GM19455 (cell line): ENCODE data around the gene PKNOX2.

Source experiments
- ATAC-seq: cut with Tn5 transposase; IDR thresholded peaks from one replicate; pipeline ENCODE4 v1.9.1; 2021; ENCODE audit not compliant: unreplicated experiment

PKNOX2 gene

DNA sequence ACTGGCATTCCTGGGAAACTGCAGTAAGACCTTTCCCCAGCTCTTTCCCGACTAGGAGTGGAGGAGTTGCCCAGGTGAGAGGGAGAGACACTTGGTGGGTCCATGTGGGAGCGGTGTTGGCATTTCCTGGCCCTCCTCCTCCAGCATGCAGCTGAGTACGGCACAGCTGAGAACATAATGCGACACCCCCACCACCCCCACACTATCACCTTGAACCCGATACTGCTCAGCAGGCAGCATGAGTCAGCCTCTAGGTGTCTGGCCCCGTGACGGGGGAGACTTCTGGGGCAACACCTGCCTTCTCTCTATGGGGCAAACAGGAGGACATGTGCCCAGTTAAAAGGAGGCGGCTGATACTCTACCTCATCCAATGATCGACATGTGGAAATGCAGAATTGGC lies 64.4 kb downstream of the PKNOX2 start:
- ATAC-seq: no peak

DNA sequence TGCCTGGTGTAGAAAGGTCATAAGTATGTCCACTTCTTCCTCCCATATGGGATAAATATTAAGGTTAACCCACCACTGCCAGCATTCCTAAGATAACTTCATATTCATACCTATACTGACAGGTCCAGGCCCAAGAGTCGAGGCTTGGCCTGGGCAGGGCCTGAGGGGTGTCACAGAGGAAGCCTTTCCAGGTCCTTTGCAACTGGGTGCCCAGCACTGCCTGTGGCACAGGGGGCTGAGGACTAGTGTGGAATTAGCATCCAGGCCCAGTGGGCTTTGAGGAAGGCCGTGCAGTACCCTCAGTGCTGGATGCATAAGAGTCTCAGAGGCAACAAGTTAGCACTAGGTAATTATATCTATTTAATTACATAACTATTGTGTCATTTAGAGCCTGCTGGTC lies 65.4 kb downstream of the PKNOX2 start:
- ATAC-seq: no peak

GRCh38 chr11:125233116-125233515 lies 68.6 kb downstream of the PKNOX2 start:
- no peak for ATAC-seq

- no peak for ATAC-seq
Observed at GRCh38 chr11:125233736-125234275, 69.3 kb downstream of the PKNOX2 start.

GRCh38 chr11:125235071-125235471 lies 70.5 kb downstream of the PKNOX2 start:
- ATAC-seq: no peak

DNA sequence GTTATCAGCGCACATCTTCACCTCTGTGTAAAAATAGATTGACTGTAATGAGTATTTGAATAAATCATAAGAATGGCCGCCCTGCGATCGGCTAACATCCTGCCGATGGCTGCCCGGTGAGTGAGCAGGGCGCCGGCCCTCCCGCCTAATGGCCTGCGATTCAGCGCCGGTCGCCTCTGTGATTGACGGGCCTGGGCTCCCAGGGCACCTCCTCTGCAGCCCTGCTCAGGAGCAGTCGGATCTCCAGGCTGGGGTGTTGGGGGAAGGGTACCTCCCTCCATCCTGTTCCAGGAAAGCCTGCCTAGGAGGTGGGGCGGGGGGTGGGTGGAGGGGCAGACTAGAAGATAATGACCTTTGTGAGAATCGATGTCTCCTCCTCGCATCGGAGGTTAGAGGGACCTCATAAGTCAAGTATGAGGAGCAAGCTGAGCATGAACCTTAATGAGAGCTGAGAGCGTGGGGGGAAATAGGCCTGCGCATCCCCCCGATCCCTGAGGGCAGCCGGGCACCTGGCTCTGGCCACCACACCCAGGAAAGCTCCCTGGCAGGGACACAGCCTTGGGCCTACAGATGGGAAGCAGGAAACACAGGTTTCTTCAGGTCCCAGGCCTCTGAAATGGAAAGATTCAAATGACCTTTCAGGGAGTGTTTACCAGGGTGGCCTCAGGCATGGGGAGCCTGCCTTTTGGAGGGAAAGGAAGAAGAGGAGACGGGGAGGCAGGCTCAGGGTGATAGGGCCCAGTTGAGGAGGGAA lies 71.7 kb downstream of the PKNOX2 start:
- ATAC-seq: no peak

GRCh38 chr11:125239585-125240560 lies 75.3 kb downstream of the PKNOX2 start:
- no peak for ATAC-seq

GRCh38 chr11:125241104-125241503 lies 76.6 kb downstream of the PKNOX2 start:
- no peak for ATAC-seq

- no peak for ATAC-seq
Observed at GRCh38 chr11:125242141-125242775, 77.7 kb downstream of the PKNOX2 start.

GRCh38 chr11:125244166-125244565 lies 79.6 kb downstream of the PKNOX2 start:
- ATAC-seq: no peak

DNA sequence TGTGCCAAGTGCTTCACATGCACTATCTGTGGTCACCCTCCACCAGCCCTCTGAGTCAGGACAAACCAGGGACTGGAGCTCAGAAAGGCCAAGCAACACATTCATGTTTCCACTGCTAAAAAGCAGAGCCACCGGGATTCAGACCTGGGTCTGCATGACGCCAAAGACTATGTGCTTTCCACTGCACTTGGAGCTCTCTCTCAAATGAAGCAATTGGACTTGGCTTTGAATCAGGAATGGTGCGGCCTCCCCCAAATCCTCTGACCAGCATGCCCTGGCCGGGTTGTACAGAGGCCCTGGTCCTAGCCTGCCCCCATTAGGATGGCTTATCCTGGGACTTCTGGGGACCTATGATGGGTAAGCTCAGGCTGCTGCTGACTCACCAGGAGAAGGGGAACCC lies 80.7 kb downstream of the PKNOX2 start:
- no peak for ATAC-seq

DNA sequence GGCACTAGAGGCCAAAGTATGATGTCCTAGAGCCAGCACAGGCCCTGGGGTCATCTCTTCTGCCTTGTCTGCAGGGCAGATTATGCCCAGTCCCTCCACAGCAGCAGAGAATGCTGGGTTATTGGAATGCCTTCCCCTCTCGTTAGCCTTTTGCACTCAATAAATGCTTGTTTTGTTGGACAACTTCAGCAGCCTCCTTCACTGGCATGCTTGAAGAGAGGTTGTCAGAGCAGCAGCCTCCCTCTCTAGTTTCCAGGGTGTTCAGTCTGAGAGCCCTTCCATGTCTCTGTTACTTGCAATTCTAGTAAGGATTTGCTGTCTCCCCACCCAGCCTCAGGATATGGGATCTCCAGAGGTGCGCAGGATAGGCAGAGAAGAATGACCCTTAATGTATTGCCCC lies 82.9 kb downstream of the PKNOX2 start:
- no peak for ATAC-seq

GRCh38 chr11:125250318-125251213 lies 86.0 kb downstream of the PKNOX2 start:
- no peak for ATAC-seq

DNA sequence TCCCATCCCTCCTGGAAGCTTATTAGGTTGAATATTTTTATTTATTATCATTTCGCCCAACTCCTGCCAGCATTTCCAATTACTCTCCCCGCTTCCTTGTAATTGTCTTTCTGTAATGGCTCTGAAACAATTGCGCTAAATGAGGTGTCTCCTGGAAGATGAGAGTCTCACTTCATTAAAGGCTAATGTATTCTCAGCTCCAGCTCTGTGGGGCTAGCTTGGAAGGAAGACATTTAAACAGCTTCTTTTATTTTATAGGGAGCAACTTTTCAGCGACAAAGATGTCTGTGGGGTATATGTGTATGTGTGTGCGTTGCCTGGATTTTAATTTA lies 86.6 kb downstream of the PKNOX2 start:
- ATAC-seq: no peak

- no peak for ATAC-seq
Observed at GRCh38 chr11:125251956-125252355, 87.4 kb downstream of the PKNOX2 start.

DNA sequence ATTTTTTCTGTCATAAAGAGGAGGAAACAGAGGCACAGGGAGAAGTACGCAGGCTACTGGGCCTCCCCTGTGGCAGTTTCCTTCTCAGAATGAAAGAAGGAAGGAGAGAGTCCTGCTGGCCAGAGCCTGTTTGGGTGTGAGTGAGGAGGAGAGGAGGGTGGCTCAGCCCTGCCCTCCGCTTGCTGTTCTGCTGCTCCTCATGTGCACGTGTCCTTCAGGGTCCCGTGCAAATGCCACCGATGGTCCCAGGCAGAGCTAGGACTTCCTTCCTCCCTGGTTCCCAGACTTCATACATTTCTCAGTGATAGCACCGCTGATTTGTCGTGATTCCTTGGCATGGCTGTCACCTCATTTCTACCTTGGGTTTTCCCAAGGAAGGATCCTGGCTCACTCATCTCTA lies 88.7 kb downstream of the PKNOX2 start:
- ATAC-seq: no peak

- ATAC-seq: no peak
Observed at GRCh38 chr11:125253795-125254525, 89.4 kb downstream of the PKNOX2 start.

DNA sequence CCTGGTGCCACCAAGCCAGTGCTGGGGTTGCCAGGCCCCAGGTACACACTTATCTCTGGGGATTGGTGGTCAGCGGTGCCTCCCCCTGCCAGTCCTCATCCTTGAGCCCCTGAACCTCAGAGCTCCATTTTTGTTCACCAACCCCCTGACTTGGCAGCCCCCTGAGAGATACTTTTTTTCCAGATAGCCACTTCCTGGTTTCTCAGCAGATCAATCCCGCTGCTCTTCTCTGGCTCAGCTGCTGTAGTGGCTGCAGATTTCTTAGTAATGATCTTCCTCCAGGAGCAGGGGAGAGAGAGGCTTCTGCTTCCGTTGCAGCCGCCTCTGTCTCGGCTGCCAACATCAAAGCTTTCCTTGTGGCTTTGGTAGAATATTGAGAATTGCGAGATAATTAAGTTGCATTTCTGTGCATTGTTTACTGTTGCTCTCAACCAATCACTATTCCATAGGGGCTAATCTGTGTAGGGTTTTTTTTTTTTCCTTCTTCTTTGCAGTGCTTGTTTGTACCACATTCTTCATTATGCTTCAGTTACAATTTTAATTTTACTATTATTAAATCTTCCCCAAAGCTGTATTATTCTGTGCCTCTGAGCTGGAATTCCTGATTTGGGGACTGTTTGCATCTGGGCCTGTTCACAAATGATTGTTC lies 92.1 kb downstream of the PKNOX2 start:
- ATAC-seq: no peak

GRCh38 chr11:125257190-125257579 lies 92.6 kb downstream of the PKNOX2 start:
- no peak for ATAC-seq
